ENCODE measurements around the gene RBMS3.

- TF ChIP-seq POLR2A (IDR thresholded peaks at IDR 0.05; ENCODE audit: low read length) (no peak), GATA1 (IDR thresholded peaks at IDR 0.05; ENCODE audit: low read depth, low read length) (no peak)
Observed at GRCh38 chr3:29532473-29532872, 251.6 kb downstream of the RBMS3 start.

Measured in erythroblast (primary cell).